Activated T-cell treated with anti-CD3 and anti-CD28 coated beads for 48 hours (primary cell): ENCODE data around the gene LARP1.
"Not testable (repeated sequence)": the region's sequence is repeated elsewhere in the genome, so short reads cannot be mapped to it uniquely, and the experiment has no call there.

Experiments used
- DNase-seq: peaks from one replicate; pipeline ENCODE4 v3.0.0-alpha.2; 2020; ENCODE audit warnings: low read depth

Gene LARP1

DNA sequence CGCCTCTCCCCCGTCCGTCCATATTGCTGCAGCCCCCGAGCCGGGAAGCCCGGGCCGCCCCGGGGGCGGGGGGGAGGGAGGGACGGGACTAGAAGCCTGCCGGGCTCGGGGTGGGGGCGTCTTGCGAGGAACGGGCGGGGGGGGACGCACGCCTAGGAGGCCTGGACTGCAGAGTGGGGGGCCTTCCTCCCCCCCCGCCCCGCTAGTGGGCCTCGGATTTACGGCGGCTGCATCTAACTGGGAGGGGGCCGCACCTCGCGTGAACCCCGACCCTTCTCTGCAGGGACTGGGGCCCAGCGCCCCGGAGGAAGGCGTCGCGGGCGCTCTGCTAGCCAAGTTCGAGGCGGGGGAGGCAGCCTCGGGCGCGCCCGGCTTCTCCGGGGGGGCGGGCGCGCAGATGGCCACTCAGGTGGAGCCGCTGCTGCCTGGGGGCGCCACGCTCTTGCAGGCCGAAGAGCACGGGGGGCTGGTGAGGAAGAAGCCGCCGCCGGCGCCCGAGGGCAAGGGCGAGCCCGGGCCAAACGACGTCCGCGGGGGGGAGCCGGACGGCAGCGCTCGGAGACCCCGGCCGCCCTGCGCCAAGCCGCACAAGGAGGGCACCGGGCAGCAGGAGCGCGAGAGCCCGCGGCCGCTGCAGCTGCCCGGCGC lies at the start of gene LARP1:
TSS of gene LARP1 (plus strand) at position 17 of the 648 bp plus-strand sequence. CDS start at position 398, 381 bp downstream.
- DNase-seq: peak; percentile 24

DNA sequence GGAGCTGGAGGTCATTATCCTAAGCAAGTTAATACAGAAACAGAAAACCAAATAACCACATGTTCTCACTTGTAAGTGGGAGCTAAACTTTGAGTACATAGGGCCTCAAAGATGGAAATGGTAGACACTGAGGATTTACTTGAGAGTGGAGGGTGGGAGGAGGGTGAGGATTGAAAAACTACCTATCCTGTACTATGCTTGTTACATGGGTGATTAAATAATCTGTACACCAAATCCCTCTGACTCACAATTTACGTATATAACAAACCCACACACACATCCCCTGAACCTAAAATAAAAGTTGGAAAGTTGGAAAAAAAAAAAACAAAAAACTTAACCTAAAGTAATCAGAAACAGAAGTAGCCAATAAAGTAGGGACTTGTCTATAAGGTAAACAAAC lies 48.8 kb upstream of the LARP1 start:
- no peak for DNase-seq

DNA sequence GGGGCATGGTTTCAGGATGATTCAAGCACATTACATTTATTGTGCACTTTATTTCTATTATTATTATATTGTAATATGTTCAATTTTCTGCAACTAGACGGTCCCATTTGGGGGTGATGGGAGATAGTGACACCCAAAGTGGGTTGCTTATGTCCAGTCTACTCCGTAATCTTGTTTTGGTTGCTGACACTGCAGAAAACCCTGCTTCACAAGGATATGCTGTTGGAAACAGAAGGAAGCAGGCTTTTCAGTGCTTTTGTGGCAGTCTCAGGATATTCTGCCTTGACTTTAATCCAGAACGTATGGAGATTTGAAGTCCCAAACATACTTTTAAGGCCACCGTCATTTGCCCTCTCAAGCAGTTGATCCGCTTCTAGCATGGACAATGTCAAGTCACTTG lies 47.5 kb upstream of the LARP1 start:
- DNase-seq: no peak

DNA sequence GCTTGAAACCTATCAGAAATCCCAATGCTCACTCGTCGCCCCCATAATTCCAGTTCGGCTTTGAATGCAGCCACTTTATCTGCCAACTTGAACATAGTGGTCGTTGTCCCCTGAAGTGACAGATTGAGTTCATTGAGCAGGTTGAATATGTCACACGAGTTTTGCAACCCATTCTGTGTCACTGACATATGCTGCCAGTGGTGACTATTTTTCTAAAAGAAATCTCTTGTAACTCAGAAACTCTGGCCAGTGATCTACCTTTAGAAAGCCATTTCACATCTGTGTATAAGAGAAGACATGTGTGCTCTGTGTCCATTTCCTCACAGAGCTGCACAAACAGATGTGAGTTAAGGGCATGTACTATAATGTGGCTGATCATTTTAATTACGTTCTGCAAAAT lies 47.0 kb upstream of the LARP1 start:
- DNase-seq: no peak

DNA sequence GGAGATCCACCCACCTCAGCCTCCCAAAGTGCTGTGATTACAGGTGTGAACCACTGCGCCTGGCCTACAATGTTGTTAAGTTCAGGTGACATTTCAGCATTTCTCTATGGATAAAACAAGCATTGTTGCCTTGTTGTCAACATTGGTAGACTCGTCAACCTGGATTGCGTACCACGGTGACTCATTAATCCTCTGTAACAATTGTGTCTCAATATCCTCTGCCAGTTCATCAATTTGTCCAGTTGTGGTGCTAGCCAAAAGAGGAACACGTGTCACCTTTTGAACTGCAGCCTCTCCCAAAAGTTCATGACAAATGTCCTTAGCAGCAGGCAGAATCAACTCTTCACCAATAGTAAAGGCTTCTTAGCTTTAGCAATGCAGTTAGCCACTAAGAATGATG lies 46.3 kb upstream of the LARP1 start:
- no peak for DNase-seq

DNA sequence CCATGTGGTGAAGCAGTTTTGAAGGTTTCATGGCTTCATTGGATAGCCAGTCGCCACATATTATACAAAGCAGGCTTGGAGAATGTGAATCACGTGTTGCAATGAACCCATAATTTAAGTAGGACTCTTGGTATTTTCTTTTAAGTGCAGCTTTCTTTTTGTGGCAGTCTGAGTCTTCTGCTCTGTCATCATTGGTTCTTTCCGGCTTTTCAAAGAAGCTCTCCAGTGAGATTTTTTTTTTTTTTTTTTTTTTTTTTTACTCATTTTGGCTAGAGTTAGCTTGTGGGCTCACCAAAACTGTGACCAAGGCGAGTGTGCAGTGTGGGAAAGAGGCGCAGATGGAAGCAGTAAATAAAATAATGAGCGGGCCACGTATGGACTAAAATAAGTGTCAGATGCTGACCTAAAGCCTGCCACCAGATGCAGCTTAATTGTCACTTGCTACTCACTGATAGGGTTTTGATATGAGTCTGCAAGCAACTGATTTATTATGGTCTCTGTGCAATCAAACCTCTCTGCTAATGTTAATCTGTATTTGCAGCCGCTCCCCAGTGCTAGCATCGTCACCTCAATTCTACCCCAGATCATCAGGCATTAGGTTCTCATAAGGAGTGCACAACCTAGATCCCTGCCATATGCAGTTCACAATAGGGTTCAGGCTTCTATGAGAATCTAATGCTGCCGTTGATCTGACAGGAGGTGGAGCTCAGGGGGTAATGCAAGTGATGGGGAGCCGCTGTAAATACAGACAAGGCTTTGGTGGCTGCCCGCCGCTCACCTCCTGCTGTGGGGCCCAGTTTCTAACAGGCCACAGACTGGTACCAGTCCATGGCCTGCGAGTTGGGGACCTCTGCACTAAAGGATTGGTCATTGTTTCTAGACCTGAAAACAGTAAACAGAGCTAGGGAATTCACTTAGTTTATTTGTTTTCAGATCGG lies 45.5 kb upstream of the LARP1 start:
- no peak for DNase-seq

DNA sequence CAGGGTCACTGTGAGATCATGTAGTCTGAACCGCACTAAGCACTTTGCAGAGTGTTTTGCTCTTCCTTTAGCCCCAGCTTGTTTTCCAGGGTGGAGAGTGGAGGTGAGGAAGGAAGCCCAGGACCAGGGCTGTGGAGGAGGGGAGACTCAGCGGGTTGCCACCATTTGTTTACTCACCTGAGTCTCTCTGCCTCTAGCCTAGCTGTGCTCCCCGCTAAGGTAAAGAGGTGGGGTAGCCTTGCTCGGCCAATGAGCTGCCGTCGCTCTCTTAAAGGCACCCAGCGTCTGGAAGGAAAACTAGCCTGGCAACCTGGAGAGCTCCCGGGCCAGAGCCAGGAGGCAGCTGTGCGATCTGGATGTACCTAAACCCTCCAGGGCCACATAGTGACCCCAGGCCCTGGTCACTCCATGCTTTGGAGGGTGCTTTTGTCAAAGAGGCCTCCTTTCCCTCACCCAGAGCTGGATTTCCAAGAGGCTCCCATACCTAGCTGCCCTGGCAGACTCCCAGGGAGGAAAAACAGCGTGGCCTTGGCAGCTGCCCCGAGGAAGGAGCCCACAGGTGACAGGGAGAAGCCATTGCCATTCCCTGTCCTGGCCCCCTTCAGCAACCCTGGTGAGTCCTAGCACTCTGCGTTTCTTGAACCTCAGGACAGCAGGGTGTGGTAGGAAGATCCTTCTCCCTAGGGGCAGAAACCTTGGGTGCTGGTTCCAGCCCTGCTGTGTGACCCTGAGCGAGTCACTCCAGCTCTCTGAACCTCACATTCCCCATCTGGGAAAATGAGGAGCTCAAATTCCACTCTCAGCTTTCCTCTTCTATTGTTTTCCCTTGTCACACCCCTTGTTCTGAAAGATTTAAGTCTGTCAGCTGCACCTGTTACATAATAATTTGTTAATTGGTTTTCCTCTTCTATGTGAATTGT lies 42.4 kb upstream of the LARP1 start:
- DNase-seq: no peak

DNA sequence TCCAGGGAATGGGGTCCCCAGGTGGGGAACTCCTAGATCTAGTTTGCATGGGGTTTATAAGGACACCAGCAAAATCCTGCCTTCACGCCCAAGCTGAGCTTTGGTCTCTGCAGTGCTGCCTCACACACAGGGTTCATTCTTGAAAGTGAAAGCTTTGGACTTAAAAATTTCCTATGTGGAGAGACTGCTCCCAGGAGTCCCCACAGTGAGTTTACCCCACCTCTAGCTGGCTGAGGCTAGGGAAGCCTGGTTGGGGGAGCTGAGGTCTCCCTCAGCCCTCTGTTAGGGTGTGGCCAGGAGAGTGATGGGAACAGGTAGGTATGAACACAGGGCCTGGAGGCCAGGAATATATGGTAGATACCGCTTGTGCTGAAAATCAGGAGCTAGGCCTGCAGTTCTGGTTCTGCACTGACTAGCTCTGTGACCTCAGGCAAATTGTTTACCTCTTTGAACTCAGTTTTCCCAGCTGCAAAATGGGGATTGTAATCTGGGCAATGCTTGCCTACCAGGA lies 41.5 kb upstream of the LARP1 start:
- no peak for DNase-seq

DNA sequence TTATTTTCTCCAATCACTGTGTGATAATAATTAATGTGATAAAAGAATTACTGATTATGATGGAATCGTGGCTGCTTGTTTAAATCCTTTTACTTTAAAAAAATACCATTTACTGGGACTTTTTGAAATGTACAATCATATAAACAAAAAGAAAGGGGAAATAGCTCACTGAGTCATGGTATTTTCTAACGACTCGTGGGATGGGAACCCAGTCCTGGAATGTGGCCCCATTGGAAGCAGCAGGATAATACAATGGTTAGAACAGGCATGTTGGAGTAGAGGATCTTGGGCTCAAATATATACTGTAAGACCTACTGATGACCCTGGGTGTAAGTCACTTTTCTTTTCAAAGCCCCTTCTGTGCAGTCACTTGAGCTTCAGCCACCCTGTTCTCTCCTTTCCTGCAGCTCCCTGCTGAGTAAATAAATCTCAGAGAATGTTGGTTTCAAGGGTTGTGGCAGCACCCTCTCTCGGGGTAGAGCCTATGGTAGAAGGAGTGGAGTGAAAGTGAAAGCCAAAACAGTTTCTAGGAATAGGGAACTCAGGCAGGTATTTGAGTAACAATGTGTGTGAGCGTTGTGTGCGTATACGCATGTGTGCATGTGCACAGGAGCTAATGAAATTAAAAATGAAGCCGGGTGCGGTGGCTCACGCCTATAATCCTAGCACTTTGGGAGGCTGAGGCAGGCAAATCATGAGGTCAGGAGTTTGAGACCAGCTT lies 40.8 kb upstream of the LARP1 start:
- no peak for DNase-seq

DNA sequence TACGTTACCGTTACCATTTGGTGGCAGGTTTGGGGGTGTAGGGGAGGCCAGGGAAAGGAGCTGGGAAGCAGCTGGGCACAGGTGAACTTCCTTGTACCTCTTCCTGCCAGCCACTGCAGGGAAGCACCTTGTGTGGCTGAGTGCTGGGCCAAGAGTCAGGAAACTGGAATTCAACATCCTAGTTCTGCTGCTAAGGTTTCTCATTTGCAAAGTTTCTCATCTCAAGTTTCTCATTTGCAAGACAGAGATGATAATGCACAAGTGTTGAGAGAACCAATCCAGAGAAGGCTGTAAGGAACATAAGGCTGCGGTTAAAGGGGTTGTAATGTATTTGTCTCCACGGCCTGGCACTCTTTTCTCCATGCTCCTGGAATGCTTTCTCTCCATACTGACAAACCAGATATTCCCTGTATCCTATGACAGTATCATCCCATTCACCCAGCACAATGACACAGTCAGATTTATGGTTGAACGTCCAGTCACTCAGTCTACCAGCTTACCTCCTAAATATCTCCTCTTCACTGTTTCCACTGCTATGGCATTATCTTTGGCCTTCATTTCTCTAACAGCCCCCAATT lies 33.6 kb upstream of the LARP1 start:
- no peak for DNase-seq

DNA sequence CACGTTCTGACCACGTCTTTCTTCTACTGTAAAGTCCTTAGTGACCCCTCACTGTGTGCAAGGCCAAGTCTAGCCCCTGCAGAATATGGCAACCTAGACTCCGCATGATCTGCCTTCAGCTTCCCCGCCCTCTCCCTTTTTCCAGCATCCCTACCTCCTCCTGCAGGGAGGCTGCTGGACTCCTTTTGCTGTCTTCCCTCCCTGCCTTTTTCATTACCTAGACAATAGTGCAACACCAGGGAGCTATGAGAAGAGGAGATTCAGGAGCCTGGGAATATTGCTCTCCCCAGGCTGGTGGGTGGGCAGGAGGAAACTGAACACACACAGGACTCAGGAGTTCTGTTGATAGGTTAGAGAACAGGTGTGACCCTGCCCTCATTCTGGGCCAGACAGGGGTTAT lies 33.1 kb upstream of the LARP1 start:
- DNase-seq: no peak

DNA sequence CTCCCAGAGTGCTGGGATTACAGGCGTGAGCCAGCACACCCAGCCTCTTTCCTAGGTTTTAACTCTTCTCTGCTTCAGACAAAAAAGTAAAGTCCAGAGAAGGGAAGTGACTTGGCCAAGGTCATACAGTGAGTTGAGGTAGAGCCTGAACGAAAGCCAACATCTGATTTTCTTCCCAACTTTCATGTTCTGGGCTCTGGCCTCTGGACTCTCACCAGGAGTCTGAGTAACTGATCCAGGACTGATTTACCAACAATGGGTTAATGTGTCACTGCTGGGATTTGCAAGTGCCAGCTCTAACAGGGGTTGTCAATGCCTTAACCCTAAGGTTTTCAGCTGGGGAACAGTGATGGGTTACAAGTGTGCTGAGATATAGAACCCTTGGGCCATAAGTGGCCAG lies 32.2 kb upstream of the LARP1 start:
- DNase-seq: no peak

DNA sequence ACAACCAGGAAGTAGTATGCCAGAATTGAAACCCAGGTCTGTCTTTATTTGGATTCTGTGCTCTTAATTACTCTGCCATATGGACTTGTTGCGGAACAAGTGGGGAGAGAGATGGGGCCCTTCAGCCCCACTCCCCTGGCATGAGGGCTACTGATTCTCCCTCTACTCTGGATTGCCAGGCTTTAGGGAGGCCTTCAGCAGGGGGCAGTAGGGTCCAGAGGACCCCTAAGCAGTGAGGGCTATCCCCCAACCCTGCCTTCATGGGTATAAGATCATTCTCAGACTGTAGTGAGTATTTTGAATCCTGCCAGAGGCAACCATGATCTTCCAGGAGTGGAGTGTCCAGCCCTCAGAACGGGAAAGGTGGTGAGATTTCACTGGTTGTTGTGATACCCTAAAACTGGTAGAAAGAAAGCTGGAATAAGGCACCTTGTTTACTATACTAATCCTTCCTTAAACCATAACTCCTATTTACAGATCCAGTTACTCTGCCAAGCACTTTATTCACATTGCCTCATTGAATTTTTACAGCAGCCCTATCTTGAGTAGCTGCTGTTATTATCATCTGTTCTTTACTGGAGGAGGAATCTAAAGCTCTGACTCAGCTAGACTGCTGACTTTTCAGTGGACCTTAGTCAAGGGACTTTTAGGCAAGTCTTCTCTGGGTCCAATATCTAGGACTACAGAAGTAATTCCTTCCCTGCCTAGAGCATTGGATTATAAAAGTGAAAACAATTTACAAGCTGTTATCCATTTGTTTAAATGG lies 31.3 kb upstream of the LARP1 start:
- no peak for DNase-seq

DNA sequence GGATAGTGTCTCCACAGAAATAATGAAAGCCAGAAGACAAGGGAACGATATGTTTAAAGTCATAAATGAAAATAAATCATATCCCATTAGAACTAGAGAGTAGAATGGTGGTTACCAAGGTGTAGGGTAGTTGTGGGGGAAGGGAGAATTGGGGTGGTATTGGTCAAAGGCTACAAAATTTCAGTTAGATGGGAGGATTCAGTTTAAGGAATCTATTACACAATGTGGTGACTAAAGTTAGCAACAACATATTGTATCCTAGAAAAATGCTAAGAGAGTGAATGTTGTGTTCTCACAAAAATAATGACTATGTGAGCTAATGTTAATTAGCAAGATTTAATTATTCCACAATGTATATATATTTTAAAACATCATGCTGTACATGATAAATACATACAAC lies 27.8 kb upstream of the LARP1 start:
- DNase-seq: no peak

DNA sequence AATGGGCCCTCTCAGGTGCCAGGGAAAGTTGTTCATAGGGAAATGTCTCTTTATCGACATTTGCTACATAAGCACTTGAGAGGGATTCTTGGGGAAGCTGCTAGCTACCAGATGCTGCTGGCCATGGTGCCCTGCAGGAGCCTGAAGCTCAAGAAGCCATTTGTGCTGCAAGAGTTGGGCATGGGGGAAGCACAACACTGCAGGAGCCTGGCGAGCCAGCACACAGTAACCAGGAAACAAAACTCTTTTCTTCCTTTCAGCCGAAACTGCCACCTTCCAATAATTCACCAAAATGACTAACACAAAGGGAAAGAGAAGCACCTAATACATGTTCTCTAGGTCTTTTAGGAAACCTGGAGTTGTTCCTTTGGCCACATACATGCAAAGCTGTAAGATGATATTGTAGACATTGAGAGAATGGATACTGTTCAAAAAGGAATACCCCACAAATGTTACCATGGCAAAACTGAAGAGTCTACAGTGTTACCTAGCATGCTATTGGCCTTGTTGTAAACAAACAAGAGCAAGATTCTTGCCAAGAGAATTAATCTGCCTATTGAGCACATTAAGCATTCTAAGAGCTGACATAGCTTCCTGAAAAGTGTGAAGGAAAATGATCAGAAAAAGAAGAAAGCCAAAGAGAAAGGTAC lies 26.1 kb upstream of the LARP1 start:
- DNase-seq: no peak

DNA sequence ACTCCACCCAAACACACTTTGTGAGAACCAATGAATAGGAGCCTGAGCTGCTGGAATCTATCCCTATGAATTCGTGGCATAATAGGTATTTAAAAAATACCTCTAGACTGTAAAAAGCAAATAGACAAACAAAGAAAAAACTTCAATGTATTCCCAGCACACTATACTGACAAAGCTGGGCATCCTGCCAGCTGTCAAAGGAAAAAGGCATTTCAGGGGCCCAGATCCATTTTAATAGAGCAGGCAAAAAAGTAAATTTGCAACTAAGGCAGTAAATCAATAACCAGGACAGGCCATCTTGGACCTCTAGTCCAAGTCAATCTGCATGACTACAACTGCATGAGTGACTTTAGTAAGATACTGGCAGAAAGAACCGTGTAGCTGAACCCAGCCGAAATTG lies 25.6 kb upstream of the LARP1 start:
- DNase-seq: no peak

DNA sequence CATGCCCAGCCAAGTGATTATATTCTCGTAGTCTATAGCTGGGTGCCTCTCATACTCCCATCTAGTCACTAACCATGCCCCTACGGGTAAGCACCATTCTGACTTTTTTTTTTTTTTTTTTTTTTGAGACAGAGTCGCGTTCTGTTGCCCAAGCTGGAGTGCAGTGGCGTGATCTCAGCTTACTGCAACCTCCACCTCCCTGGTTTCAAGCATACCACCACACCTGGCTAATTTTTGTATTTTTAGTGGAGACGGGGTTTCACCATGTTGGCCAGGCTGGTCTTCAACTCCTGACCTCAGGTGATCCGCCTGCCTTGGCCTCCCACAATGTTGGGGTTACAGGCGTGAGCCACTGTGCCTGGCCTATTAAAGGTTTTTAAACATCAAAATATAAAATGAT lies 24.4 kb upstream of the LARP1 start:
- not testable (repeated sequence) for DNase-seq

DNA sequence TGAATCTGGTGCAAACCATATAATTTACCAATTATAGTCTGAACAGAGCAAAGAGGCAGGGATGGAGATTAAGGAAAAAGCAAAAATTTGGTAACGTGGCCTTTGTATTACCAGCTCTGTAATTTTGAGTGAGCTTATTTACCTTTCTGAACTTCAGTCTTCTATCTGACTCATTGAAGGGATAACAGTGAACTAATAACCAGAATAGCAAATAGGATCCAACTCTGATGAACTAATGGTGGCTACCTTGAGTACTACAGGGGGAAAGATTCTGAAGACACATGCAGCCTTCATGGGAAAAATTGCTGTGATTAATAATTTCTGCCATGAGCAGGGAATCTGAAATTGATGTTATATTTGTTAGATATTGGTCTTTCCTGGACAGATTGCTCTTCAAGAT lies 23.0 kb upstream of the LARP1 start:
- DNase-seq: no peak

DNA sequence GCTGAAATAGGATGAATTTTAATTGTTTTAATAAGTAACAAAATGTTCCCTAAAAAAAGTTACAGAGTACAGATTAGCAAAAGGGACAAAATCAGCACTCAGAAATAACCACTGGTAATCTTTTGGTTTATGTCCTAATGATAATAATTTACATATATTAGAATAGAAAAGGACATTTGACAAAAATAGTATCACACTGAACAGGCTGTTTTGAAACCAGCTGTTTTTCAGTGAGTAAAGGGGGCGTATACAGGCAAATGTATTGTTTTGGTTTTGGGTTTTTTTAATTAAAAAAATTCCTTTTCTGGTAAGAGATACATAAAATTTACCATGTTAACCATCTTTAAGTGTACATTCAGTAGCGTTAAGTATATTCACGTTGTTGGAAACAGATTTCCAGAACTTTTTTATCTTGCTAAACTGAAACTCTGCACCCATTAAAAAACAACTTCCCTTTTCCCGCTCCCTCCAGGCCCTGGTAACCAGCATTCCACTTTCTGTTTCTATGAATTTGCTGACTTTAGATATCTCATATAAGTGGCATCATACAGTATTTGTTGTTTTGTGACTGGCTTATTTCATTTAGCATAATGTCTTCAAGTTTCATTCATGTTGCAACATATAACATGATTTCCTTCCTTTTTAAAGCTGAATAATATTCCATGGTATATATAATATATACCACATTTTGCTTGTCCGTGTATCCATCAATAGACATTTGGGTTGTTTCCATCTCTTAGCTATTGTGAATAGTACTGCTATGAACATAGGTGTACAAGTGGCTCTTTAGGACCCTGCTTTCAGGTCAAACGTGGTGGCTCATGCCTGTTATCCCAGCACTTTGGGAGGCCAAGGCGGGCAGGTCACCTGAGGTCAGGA lies 20.6 kb upstream of the LARP1 start:
- no peak for DNase-seq
